ENCODE measurements around the gene MDM4.
"Not testable (repeated sequence)": the region's sequence is repeated elsewhere in the genome, so short reads cannot be mapped to it uniquely, and the experiment has no call there.

MDM4 gene

DNA sequence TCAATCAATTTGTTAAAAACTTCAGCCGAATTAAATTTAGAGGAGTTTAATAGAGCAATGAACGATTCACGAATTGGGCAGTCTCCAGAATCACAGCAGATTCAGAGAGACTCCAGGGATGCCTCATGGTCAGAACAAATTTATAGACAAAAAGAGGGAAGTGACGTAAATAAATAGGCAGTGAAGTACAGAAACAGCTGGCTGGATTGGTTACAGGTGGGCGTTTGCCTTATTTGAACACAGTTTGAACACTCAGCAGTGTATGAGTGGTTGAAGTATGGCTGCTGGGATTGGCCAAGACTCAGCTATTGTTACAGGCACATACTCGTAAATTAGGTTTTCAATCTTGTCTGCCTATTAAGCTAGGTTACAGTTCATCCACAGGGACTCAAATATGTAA, 43.8 kb downstream of the MDM4 start:
- H3K4me3 Mint-ChIP-seq, H3K27me3 Mint-ChIP-seq, H3K27ac Mint-ChIP-seq, H3K9me3 Mint-ChIP-seq: not testable (repeated sequence)
- Mint-ChIP-seq H3K4me1 (peaks cover 70% of the 10 kb centered on the region), H3K36me3 (peaks cover 12% of the 10 kb centered on the region)

GRCh38 chr1:204560590-204561150, 44.5 kb downstream of the MDM4 start:
- Mint-ChIP-seq H3K27ac (peak overlapping the region; percentile 44), H3K9me3 (no peaks in the 10 kb centered on the region), H3K27me3 (no peaks in the 10 kb centered on the region), H3K4me3 (no peak overlapping the region), H3K36me3 (peaks cover 14% of the 10 kb centered on the region), H3K4me1 (peaks cover 68% of the 10 kb centered on the region)

- Mint-ChIP-seq H3K27me3 (no peaks in the 10 kb centered on the region), H3K27ac (peak overlapping the region; percentile 83), H3K4me3 (no peak overlapping the region), H3K4me1 (peaks cover 60% of the 10 kb centered on the region), H3K9me3 (no peaks in the 10 kb centered on the region), H3K36me3 (peaks cover 14% of the 10 kb centered on the region)
Observed at GRCh38 chr1:204562075-204562990, 46.1 kb downstream of the MDM4 start.

- Mint-ChIP-seq H3K4me3 (no peak overlapping the region), H3K27me3 (no peaks in the 10 kb centered on the region), H3K4me1 (peaks cover 60% of the 10 kb centered on the region), H3K36me3 (peaks cover 18% of the 10 kb centered on the region), H3K9me3 (no peaks in the 10 kb centered on the region), H3K27ac (peak overlapping the region; percentile 83)
Observed at GRCh38 chr1:204563307-204563706, 47.1 kb downstream of the MDM4 start.

DNA sequence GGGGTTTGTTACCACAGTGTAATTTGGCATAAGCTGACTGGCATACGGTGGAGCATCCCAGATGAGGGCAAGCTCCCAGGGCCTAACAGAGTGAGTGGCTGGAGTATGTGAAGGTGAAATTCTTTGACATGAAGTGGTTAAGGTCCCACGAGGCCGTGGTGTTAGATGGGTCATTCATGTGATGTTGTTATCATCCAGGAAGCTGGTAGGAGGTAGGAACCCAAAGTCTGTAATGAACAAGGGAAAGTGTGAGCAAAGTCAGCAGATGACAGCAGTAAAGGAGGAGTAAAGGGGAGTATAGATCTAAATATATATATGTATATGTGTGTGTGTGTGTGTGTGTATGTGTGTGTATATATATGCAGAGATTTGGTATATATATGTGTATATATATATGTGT, 47.6 kb downstream of the MDM4 start:
- no peaks in the 10 kb centered on the region for H3K27me3 Mint-ChIP-seq
- peaks cover 18% of the 10 kb centered on the region for H3K36me3 Mint-ChIP-seq
- H3K4me1 Mint-ChIP-seq = peaks cover 60% of the 10 kb centered on the region
- no peaks in the 10 kb centered on the region for H3K9me3 Mint-ChIP-seq
- H3K4me3 Mint-ChIP-seq = no peak overlapping the region
- peak overlapping the region; percentile 83 for H3K27ac Mint-ChIP-seq

DNA sequence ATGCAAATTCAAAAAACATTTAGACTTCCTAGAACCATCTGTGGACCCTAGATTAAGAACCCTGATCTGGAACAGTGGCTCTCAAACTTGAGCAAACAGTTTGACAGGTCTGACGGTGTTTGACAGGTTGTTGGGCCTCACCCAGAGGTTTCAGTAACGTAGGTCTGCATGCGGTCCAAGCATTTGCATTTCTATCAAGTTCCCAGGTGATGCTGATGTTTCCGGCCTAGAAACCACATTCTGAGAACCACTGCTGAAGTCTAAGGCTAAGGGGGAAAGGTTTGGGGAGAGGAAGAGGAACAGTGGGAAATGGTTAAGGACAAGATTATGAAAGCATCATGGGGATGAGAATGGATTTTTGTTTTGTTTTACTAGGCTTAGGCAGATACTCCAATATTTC, 48.6 kb downstream of the MDM4 start:
- H3K4me1 Mint-ChIP-seq = peaks cover 57% of the 10 kb centered on the region
- H3K27ac Mint-ChIP-seq = peak overlapping the region; percentile 20
- no peak overlapping the region for H3K4me3 Mint-ChIP-seq
- H3K27me3 Mint-ChIP-seq = no peaks in the 10 kb centered on the region
- no peaks in the 10 kb centered on the region for H3K9me3 Mint-ChIP-seq
- H3K36me3 Mint-ChIP-seq = peaks cover 18% of the 10 kb centered on the region

- peak overlapping the region; percentile 47 for H3K27ac Mint-ChIP-seq
- H3K4me3 Mint-ChIP-seq = no peak overlapping the region
- peaks cover 14% of the 10 kb centered on the region for H3K36me3 Mint-ChIP-seq
- no peaks in the 10 kb centered on the region for H3K27me3 Mint-ChIP-seq
- H3K9me3 Mint-ChIP-seq = no peaks in the 10 kb centered on the region
- peaks cover 49% of the 10 kb centered on the region for H3K4me1 Mint-ChIP-seq
Observed at GRCh38 chr1:204565617-204566582, 49.7 kb downstream of the MDM4 start.

- peaks cover 15% of the 10 kb centered on the region for H3K36me3 Mint-ChIP-seq
- H3K4me1 Mint-ChIP-seq = peaks cover 42% of the 10 kb centered on the region
- no peaks in the 10 kb centered on the region for H3K9me3 Mint-ChIP-seq
- no peaks in the 10 kb centered on the region for H3K27me3 Mint-ChIP-seq
- no peak overlapping the region for H3K27ac Mint-ChIP-seq
- H3K4me3 Mint-ChIP-seq = no peak overlapping the region
Observed at GRCh38 chr1:204566583-204566955, 50.4 kb downstream of the MDM4 start.

DNA sequence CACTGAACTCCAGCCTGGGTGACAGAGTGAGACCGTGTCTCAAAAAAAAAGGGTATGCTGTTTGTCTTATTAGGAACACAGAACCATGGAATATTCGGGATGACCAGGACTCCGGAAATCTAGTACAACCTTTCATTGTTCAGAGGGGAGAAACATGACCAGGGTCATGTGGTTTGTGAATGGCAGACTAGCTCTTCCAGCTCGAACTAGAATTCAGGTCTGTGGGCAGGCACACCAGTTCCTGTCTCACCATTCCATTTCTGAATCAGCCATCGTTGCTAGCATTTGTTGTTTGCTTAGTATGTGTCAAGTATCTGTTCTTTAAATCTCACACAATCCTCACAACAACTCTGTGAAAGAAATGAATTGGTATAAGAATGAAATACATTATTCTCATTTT, 50.9 kb downstream of the MDM4 start:
- no peaks in the 10 kb centered on the region for H3K9me3 Mint-ChIP-seq
- no peak overlapping the region for H3K4me3 Mint-ChIP-seq
- H3K36me3 Mint-ChIP-seq = peaks cover 12% of the 10 kb centered on the region
- no peaks in the 10 kb centered on the region for H3K27me3 Mint-ChIP-seq
- H3K4me1 Mint-ChIP-seq = peaks cover 37% of the 10 kb centered on the region
- H3K27ac Mint-ChIP-seq = no peak overlapping the region

DNA sequence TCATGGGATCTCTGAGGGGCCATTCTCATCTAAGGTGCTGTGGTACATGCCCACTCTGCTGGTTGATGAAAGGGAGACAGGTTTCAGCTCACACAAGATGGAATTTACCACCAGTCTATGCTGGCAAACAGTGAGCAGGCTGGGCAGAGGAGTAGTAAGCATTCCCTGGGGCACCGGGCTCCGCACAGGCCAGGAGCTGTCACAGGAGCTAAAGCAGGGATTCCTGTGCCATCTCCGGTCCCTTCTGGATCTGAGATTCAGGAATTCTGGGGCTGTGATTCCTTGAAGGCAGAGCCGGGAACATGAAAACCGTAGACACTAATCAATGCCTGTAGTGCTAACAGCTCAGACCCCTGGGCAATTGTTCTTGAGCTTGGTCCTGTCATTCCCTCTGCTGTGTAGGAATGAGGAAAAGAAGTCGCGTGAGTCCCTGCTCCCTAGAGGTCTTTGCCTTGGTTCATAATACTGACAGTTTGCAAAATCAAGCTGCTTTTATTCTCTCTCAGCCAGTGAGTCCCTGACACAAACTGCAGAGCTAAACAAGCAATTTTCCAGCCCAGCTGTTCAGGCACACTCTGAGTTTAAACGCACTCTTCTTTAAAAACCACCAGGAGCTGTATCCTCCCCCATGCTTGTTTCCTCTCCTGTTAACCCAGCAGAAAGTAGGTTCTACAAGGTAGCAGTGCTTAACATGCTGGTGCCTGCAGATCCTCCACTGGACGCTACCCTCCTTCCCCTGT, 52.5 kb downstream of the MDM4 start:
- Mint-ChIP-seq H3K4me3 (no peak overlapping the region), H3K36me3 (peaks cover 15% of the 10 kb centered on the region), H3K4me1 (peaks cover 24% of the 10 kb centered on the region), H3K9me3 (no peaks in the 10 kb centered on the region), H3K27ac (peak overlapping the region; percentile 73), H3K27me3 (no peaks in the 10 kb centered on the region)

- H3K9me3 Mint-ChIP-seq = no peaks in the 10 kb centered on the region
- H3K27me3 Mint-ChIP-seq = no peaks in the 10 kb centered on the region
- no peak overlapping the region for H3K4me3 Mint-ChIP-seq
- H3K36me3 Mint-ChIP-seq = peaks cover 14% of the 10 kb centered on the region
- H3K27ac Mint-ChIP-seq = no peak overlapping the region
- H3K4me1 Mint-ChIP-seq = peaks cover 17% of the 10 kb centered on the region
Observed at GRCh38 chr1:204569478-204569877, 53.3 kb downstream of the MDM4 start.

DNA sequence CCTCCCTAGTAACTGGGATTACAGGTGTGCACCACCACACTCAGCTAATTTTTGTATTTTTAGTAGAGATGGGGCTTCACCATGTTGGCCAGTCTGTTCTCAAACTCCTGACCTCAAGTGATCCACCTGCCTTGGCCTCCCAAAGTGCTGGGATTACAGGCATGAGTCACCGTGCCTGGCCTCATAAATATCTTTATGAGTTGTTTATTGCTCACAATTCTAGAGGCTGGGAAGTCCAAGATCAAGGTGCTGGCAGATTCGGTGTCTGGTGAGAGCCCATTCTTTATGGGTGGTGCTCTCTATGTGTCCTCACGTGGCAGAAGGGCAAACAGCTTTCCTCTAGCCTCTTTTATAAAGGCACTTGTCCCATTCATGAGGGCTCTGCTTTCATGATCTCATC, 53.8 kb downstream of the MDM4 start:
- H3K27ac Mint-ChIP-seq, H3K27me3 Mint-ChIP-seq, H3K4me3 Mint-ChIP-seq, H3K9me3 Mint-ChIP-seq: not testable (repeated sequence)
- Mint-ChIP-seq H3K4me1 (peaks cover 13% of the 10 kb centered on the region), H3K36me3 (peaks cover 14% of the 10 kb centered on the region)

- Mint-ChIP-seq H3K27ac (no peak overlapping the region), H3K4me3 (no peak overlapping the region), H3K36me3 (peaks cover 11% of the 10 kb centered on the region), H3K27me3 (no peaks in the 10 kb centered on the region), H3K9me3 (no peaks in the 10 kb centered on the region), H3K4me1 (peaks cover 3% of the 10 kb centered on the region)
Observed at GRCh38 chr1:204571128-204571527, 54.9 kb downstream of the MDM4 start.

DNA sequence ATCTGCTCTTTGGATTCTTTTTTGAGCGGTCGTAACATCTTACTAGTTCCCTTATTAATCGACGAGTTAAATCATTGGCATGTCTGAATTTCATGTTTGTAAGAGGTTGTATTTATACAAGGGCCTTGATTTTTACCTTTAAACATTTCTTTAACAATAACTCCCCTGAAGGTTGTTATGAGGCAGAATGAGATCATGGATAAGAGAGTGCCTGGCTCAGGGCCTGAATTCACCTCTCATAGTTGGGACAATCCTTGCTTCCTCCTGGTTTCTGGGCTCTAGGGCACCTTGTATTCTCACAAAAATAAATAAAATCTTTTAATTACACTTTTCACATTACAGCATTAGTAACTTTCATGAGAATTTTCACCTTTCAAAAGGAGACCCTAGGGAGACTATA, 55.4 kb downstream of the MDM4 start:
- Mint-ChIP-seq H3K4me1 (no peaks in the 10 kb centered on the region), H3K36me3 (peaks cover 11% of the 10 kb centered on the region), H3K27ac (no peak overlapping the region), H3K9me3 (no peaks in the 10 kb centered on the region), H3K27me3 (no peaks in the 10 kb centered on the region), H3K4me3 (no peak overlapping the region)

All from activated naive CD4-positive, alpha-beta T cell treated with anti-CD3 and anti-CD28 coated beads, Interleukin-2, amount 50 U/mL, for 24 hours (primary cell).